B cell (primary cell): ENCODE measurements around the gene ETV6. TPM values are rescaled to one million over a fixed set of nuclear protein-coding genes. Genes with fewer than 3 reads are reported as not detected.

Experiments used
- ATAC-seq: fragments of 200-7000 bp; cut with Tn5 transposase; one replicate; pipeline ENCODE4 v1.10.0; 2021; ENCODE audit warnings: low read depth, mild to moderate bottlenecking, moderate number of reproducible peaks, moderate library complexity
- CTCF ChIA-PET: fragments of 350-600 bp; sonication (Branson Sonifier 250); formaldehyde crosslinking; loops from one replicate; lab custom pipeline; 2021; ENCODE audit warnings: antibody characterized with exemption, inconsistent platforms; lab: Charles Lee
- POLR2A ChIA-PET: fragments of 350-600 bp; sonication (Branson Sonifier 250); formaldehyde crosslinking; loops from one replicate; lab custom pipeline; 2021; ENCODE audit warnings: antibody characterized with exemption; lab: Charles Lee
- DNase-seq: peaks from one replicate; pipeline ENCODE4 v3.0.0; 2013
- H2AFZ ChIP-seq: 2 replicates; pipeline ENCODE4 v1.6.1; 2012; ENCODE audit warnings: mild to moderate bottlenecking, low read depth, low read length; ENCODE audit not compliant: insufficient read depth, poor library complexity, severe bottlenecking
- H3K27ac ChIP-seq, 2 donors: 1 replicate in 1 of 2; 2 replicates in 1 of 2; pipeline ENCODE4 v1.5.1; 2012 to 2013; ENCODE audit warnings: low read length in 2 of 2, mild to moderate bottlenecking in 2 of 2, moderate library complexity in 1 of 2
- H3K27me3 ChIP-seq, 4 experiments: fragments of 200-600 bp in 1 of 4; sonication (generic) in 1 of 4; replicated peaks in 1 of 4; 1 replicate in 2 of 4; 2 replicates in 2 of 4; pipeline versions ENCODE4 v1.6.1 to v1.7.0; 2013 to 2016; ENCODE audit warnings: low read length in 3 of 4, mild to moderate bottlenecking in 2 of 4, mixed read lengths in 1 of 4, moderate library complexity in 1 of 4; ENCODE audit not compliant: insufficient read depth in 4 of 4, control insufficient read depth in 3 of 4; ENCODE audit errors: control extremely low read depth in 1 of 4
- H3K36me3 ChIP-seq, 2 experiments: replicated peaks in 1 of 2; 1 replicate in 1 of 2; 2 replicates in 1 of 2; pipeline versions ENCODE4 v1.6.1 to v1.7.1; 2013; ENCODE audit warnings: low read length in 1 of 2; ENCODE audit not compliant: insufficient read depth in 2 of 2, control insufficient read depth in 1 of 2; ENCODE audit errors: control extremely low read depth in 1 of 2, extremely low read depth in 1 of 2
- H3K4me1 ChIP-seq, 2 donors: fragments of 200-600 bp in 1 of 2; sonication (generic) in 1 of 2; 1 replicate in 1 of 2; 2 replicates in 1 of 2; pipeline versions ENCODE4 v1.5.1 to v1.6.1; 2013 to 2017; ENCODE audit warnings: low read length in 2 of 2; ENCODE audit not compliant: control insufficient read depth in 2 of 2, insufficient read depth in 2 of 2
- H3K4me2 ChIP-seq: replicated peaks from 2 replicates; pipeline ENCODE3; 2012; ENCODE audit warnings: mild to moderate bottlenecking, low read depth, low read length; ENCODE audit not compliant: poor library complexity, severe bottlenecking
- H3K4me3 ChIP-seq, 5 experiments: fragments of 200-600 bp in 1 of 5; sonication (generic) in 1 of 5; 1 replicate in 3 of 5; 2 replicates in 2 of 5; pipeline versions ENCODE4 v1.5.1 to v1.7.0; 2011 to 2016; ENCODE audit warnings: low read length in 4 of 5, mild to moderate bottlenecking in 4 of 5, low read depth in 2 of 5, control low read depth in 1 of 5, moderate library complexity in 1 of 5; ENCODE audit not compliant: insufficient read depth in 1 of 5; ENCODE audit errors: control extremely low read depth in 1 of 5, extremely low read depth in 1 of 5
- H3K79me2 ChIP-seq: fragments of 200-600 bp; sonication (generic); one replicate; pipeline ENCODE4 v1.6.0; 2016; ENCODE audit warnings: low read length; ENCODE audit not compliant: control insufficient read depth, insufficient read depth
- H3K9ac ChIP-seq: fragments of 200-600 bp; sonication (generic); 2 replicates; pipeline ENCODE4 v1.6.1; 2017; ENCODE audit warnings: mild to moderate bottlenecking, low read length, moderate library complexity
- H3K9me3 ChIP-seq, 3 donors: one replicate each; pipeline versions ENCODE4 v1.6.1 to v1.7.1; 2013; ENCODE audit warnings: low read length in 2 of 3; ENCODE audit not compliant: control insufficient read depth in 2 of 3, insufficient read depth in 1 of 3; ENCODE audit errors: control extremely low read depth in 1 of 3
- H4K20me1 ChIP-seq: 2 replicates; pipeline ENCODE4 v1.6.0; 2012; ENCODE audit warnings: mild to moderate bottlenecking, low read length; ENCODE audit not compliant: insufficient read depth, control insufficient read depth, poor library complexity, severe bottlenecking
- H3K27ac Mint-ChIP-seq: one replicate; pipeline ENCODE4 v1.8.0; 2021; ENCODE audit warnings: mixed read lengths
- H3K27me3 Mint-ChIP-seq: one replicate; pipeline ENCODE4 v1.8.0; 2021; ENCODE audit warnings: mixed read lengths
- H3K4me1 Mint-ChIP-seq: one replicate; pipeline ENCODE4 v1.8.0; 2021; ENCODE audit warnings: mixed read lengths
- H3K4me3 Mint-ChIP-seq: one replicate; pipeline ENCODE4 v1.8.0; 2021; ENCODE audit warnings: mixed read lengths
- H3K9me3 Mint-ChIP-seq: one replicate; pipeline ENCODE4 v1.8.0; 2022; ENCODE audit warnings: mixed read lengths; ENCODE audit not compliant: insufficient read depth
- EZH2 ChIP-seq: IDR thresholded peaks from 2 replicates; pipeline ENCODE4 v1.6.1; 2012; ENCODE audit warnings: borderline replicate concordance, low read depth, mild to moderate bottlenecking, moderate library complexity, low read length; ENCODE audit not compliant: insufficient read depth, poor library complexity, severe bottlenecking
- WGBS: methylation state at CpG from one replicate; pipeline ENCODE4 v1.1.5; 2013; ENCODE audit warnings: missing lambda C conversion rate; ENCODE audit not compliant: insufficient coverage; 5-methylcytosine and 5-hydroxymethylcytosine counted together
- intact Hi-C: fragments of 100-400 bp; cut with micrococcal nuclease; formaldehyde crosslinking; loops from one replicate; pipeline ENCODE4 v1.10.0; 2022
- polyA plus RNA-seq: library from polyadenylated mRNA; depleted of rRNA; stranded (reverse); fragments of >200 nt; gene quantifications from 2 replicates; pipeline ENCODE4 v1.2.3, GENCODE V29; 2012
- total RNA-seq, 2 donors: library from RNA; stranded (reverse); fragments of 120-200 nt in 1 of 2; gene quantifications; 1 replicate in 1 of 2; 2 replicates in 1 of 2; pipeline versions ENCODE4 v1.2.3 to v1.2.4, GENCODE V29; 2013 to 2022
- TF ChIP-seq, protein P1 (sequence below): fragments of 200-600 bp; IDR thresholded peaks from one replicate; pipeline ENCODE4 v1.8.0; 2022; ENCODE audit warnings: antibody characterized with exemption, mild to moderate bottlenecking

The ETV6 gene
- total and polyA plus RNA-seq, 2 donors (not counting 1 experiment from before 2014, with no cell fraction given), result 17.4 to 123 TPM

DNA sequence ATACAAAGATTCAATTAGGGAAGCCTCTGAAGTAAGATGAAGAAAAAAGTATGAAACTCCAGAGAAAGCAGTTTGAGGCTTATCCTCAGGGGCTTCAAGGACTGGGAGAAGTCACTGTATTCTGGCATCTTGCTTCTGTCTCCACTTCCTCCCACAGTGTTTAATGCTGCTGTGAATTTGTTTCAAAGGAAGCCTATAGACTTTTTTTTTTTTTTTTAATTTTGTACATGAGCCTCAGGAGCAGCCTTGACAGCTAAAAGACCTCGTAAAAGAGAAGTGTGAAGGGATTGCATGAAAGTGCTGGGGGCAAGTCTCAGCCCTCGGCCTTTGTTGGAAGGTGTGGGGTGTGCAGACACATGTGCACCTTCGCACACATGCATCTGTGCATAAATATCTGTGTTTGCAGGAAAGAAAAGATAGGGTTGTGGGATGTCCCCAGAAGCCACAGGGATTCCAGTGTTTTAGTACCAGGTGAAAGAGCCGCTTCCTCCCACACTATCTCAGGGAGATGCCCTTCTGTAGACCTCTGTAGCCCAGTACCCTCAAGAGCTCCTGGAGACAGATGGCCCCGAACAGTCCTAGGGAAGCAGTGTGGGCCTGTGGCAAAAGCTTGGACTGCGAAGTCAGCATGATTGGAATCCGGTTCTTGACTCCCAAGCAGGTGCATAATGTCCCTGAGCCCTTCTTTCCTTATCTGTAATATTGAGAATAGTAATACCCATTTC, 227.8 kb downstream of the ETV6 start:
- Histone ChIP-seq H3K9me3 (peaks cover 0 to 7% (median 0%) of the 10 kb centered on the region in 3 donors), H3K4me1 (no peaks in the 10 kb centered on the region), H3K9ac (no peak overlapping the region), H3K4me2 (no peak overlapping the region), H3K4me3 (no peak overlapping the region), H2AFZ (no peak overlapping the region), H3K27ac (no peak overlapping the region), H3K36me3 (peaks cover 2 to 48% of the 10 kb centered on the region in 2 experiments), H4K20me1 (peaks cover 23% of the 10 kb centered on the region), H3K79me2 (peaks cover 4% of the 10 kb centered on the region), H3K27me3 (no peaks in the 10 kb centered on the region)
- WGBS, result 46% methylated on average over 5 of the region's 7 CpGs
- H3K9me3 Mint-ChIP-seq, result no peaks in the 10 kb centered on the region
- intact Hi-C loops, result no loop called here
- H3K4me3 Mint-ChIP-seq, result no peak overlapping the region
- TF ChIP-seq, protein P1, sequence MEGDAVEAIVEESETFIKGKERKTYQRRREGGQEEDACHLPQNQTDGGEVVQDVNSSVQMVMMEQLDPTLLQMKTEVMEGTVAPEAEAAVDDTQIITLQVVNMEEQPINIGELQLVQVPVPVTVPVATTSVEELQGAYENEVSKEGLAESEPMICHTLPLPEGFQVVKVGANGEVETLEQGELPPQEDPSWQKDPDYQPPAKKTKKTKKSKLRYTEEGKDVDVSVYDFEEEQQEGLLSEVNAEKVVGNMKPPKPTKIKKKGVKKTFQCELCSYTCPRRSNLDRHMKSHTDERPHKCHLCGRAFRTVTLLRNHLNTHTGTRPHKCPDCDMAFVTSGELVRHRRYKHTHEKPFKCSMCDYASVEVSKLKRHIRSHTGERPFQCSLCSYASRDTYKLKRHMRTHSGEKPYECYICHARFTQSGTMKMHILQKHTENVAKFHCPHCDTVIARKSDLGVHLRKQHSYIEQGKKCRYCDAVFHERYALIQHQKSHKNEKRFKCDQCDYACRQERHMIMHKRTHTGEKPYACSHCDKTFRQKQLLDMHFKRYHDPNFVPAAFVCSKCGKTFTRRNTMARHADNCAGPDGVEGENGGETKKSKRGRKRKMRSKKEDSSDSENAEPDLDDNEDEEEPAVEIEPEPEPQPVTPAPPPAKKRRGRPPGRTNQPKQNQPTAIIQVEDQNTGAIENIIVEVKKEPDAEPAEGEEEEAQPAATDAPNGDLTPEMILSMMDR, result no peak
- DNase-seq (no peak), ATAC-seq (no peak)
- H3K4me1 Mint-ChIP-seq, result peaks cover 28% of the 10 kb centered on the region
- ChIA-PET CTCF (no interaction called here), POLR2A (no interaction called here)
- no peak overlapping the region for H3K27ac Mint-ChIP-seq
- H3K27me3 Mint-ChIP-seq, result no peaks in the 10 kb centered on the region

DNA sequence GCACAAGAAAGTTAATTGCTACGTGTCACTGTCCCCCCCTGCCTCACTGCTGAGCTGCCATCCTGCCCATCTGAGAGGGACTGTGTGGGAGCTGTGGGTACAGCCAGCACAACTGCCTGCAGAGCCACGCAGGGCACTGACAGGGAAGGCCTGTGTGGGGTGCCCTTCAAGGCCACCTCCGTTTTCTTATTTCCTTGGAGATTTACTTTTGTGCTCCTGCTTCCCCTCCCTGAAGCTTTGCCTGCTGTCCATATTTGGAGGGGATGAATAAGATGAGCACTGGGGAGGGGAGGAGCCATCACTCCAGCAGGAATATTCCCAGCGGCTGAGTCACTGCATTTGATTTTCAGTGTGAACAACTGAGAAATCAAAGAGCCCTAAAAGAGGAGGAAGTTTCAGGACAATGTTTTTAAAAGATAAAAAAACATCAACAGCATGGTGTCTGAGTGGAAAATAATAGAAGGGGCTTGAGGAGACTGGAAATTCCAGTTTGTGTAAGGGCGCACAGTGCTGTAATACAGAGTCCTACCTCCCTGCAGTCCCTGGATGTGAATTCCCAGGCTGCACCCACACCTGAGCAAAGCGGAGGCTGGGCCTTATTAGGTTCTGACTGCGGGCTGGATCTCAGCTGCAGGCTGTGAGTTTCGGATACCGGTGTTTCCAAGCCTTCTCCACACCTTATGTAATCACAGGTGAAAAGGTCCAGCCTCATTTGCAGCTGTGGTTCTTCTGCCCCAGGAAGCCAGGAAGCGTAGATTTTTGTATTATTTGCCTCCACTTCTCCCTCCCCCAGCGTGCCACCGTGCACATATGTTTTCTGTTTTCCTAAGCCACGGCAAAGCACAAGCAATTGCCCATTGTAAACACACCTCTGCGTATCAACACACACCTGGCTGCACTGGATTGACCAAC, 228.7 kb downstream of the ETV6 start:
- no peak for ATAC-seq
- Histone ChIP-seq H3K27me3 (no peaks in the 10 kb centered on the region), H3K4me1 (no peaks in the 10 kb centered on the region), H3K4me3 (no peak overlapping the region), H4K20me1 (peaks cover 20% of the 10 kb centered on the region), H3K79me2 (peaks cover 4% of the 10 kb centered on the region), H2AFZ (no peak overlapping the region), H3K9ac (no peak overlapping the region), H3K36me3 (peaks cover 0 to 47% of the 10 kb centered on the region in 2 experiments), H3K9me3 (peaks cover 0 to 7% (median 0%) of the 10 kb centered on the region in 3 donors), H3K4me2 (no peak overlapping the region), H3K27ac (no peak overlapping the region)
- Mint-ChIP-seq H3K4me3 (no peak overlapping the region), H3K4me1 (peaks cover 35% of the 10 kb centered on the region), H3K27me3 (no peaks in the 10 kb centered on the region), H3K27ac (peak overlapping the region; percentile 17), H3K9me3 (no peaks in the 10 kb centered on the region)
- DNase-seq, result no peak
- WGBS, result 92% methylated on average over 6 of the region's 14 CpGs
- TF ChIP-seq EZH2, result no peak
- TF ChIP-seq, protein P1, result no peak
- CTCF ChIA-PET, result no interaction called here
- intact Hi-C loops, result no loop called here
- POLR2A ChIA-PET, result no interaction called here
